Activated B cell treated with CpG ODN at 0.5 μM for 24 hours (primary cell): ENCODE measurements around the gene ICE2. TPM values are rescaled to one million over a fixed set of nuclear protein-coding genes. Genes with fewer than 3 reads are reported as not detected.
A peak's percentile ranks its signal among the peaks of the same experiment; 100 is the strongest.

Experiments
- ATAC-seq: fragments of 200-7000 bp; cut with Tn5 transposase; one replicate; pipeline ENCODE4 v1.10.0; 2021; ENCODE audit warnings: low read depth, mild to moderate bottlenecking, moderate library complexity
- CTCF ChIA-PET: fragments of 350-600 bp; sonication (Branson Sonifier 250); formaldehyde crosslinking; loops from one replicate; lab custom pipeline; 2021; ENCODE audit warnings: antibody characterized with exemption; lab: Charles Lee
- POLR2A ChIA-PET: fragments of 350-600 bp; sonication (Branson Sonifier 250); formaldehyde crosslinking; loops from one replicate; lab custom pipeline; 2021; ENCODE audit warnings: antibody characterized with exemption; lab: Charles Lee
- DNase-seq: peaks from one replicate; pipeline ENCODE4 v3.0.0; 2022
- H3K27ac Mint-ChIP-seq: one replicate; pipeline ENCODE4 v1.8.0; 2020; ENCODE audit warnings: mixed read lengths
- H3K27me3 Mint-ChIP-seq: one replicate; pipeline ENCODE4 v1.8.0; 2021; ENCODE audit warnings: mixed read lengths
- H3K36me3 Mint-ChIP-seq: one replicate; pipeline ENCODE4 v1.8.0; 2021; ENCODE audit warnings: low read depth, mixed read lengths
- H3K4me1 Mint-ChIP-seq: one replicate; pipeline ENCODE4 v1.8.0; 2021; ENCODE audit warnings: mixed read lengths
- H3K4me3 Mint-ChIP-seq: one replicate; pipeline ENCODE4 v1.8.0; 2020; ENCODE audit warnings: mild to moderate bottlenecking, mixed read lengths
- H3K9me3 Mint-ChIP-seq: one replicate; pipeline ENCODE4 v1.8.0; 2020; ENCODE audit warnings: mixed read lengths
- CTCF ChIP-seq: fragments of 200-600 bp; IDR thresholded peaks from one replicate; pipeline ENCODE4 v1.8.0; 2022; ENCODE audit warnings: antibody characterized with exemption, mild to moderate bottlenecking
- intact Hi-C: fragments of 100-400 bp; cut with micrococcal nuclease; formaldehyde crosslinking; loops from one replicate; pipeline ENCODE4 v1.15.1; 2024
- total RNA-seq: library from RNA; stranded (reverse); gene quantifications from 2 replicates; pipeline ENCODE4 v1.2.3, GENCODE V29; 2022

The ICE2 gene
- total RNA-seq, result 55.5 and 78.0 TPM in 2 replicates

- no peak for TF ChIP-seq CTCF
- intact Hi-C loops, result loop anchor here (1.0 to 5.0 kb wide), 4 partner anchors 29 to 1546 kb away; partner anchors contain the start of genes BNIP2 and SLTM
These were observed at the start of gene ICE2 for GRCh38 chr15:60478566-60479360. ICE2 (minus strand) TSS chr15:60479142; CDS start chr15:60477977, 1,165 bp downstream.

GRCh38 chr15:60528530-60528929 is 49.6 kb upstream of the ICE2 start:
- POLR2A ChIA-PET, result no interaction called here
- Mint-ChIP-seq H3K9me3 (no peaks in the 10 kb centered on the region), H3K4me3 (no peak overlapping the region), H3K4me1 (peaks cover 7% of the 10 kb centered on the region), H3K36me3 (peaks cover 13% of the 10 kb centered on the region), H3K27ac (no peak overlapping the region), H3K27me3 (no peaks in the 10 kb centered on the region)
- no peak for TF ChIP-seq CTCF
- ATAC-seq (no peak), DNase-seq (no peak)
- intact Hi-C loops, result no loop called here
- CTCF ChIA-PET, result interaction anchor here (1.3 to 1.4 kb wide), 2 partner anchors 8 to 20 kb away, joined by 4 to 5 read pairs; no protein-coding TSS in a partner anchor

More at GRCh38 chr15:60478566-60479360, at the start of gene ICE2:
- CTCF ChIA-PET, result no interaction called here
- no peaks in the 10 kb centered on the region for H3K27me3 Mint-ChIP-seq
- ATAC-seq (peak; percentile 93), DNase-seq (peak; percentile 91)
- H3K27ac Mint-ChIP-seq, result peak within 1 kb of the TSS; percentile 98
- H3K4me1 Mint-ChIP-seq, result peaks cover 52% of the 10 kb centered on the region
- peak within 1 kb of the TSS; percentile 99 for H3K4me3 Mint-ChIP-seq
- H3K36me3 Mint-ChIP-seq, result peaks cover 40% of the 10 kb centered on the region
- POLR2A ChIA-PET, result interaction anchor here (0.9 to 2.9 kb wide), 4 partner anchors 14 to 101 kb away, joined by 3 to 27 read pairs (median 4); partner anchors contain the start of gene ANXA2
- no peaks in the 10 kb centered on the region for H3K9me3 Mint-ChIP-seq

- H3K9me3 Mint-ChIP-seq, result no peaks in the 10 kb centered on the region
- DNase-seq (no peak), ATAC-seq (no peak)
- TF ChIP-seq CTCF, result no peak
- H3K27ac Mint-ChIP-seq, result no peak overlapping the region
- intact Hi-C loops, result no loop called here
- ChIA-PET POLR2A (no interaction called here), CTCF (interaction anchor here (0.7 to 1.4 kb wide), 2 partner anchors 10 to 167 kb away, joined by 3 to 5 read pairs; no protein-coding TSS in a partner anchor)
- peaks cover 7% of the 10 kb centered on the region for H3K4me1 Mint-ChIP-seq
- no peak overlapping the region for H3K4me3 Mint-ChIP-seq
- H3K36me3 Mint-ChIP-seq, result peaks cover 13% of the 10 kb centered on the region
- no peaks in the 10 kb centered on the region for H3K27me3 Mint-ChIP-seq
These were observed 48.5 kb upstream of the ICE2 start for GRCh38 chr15:60527456-60527855.

- no peak for ATAC-seq
- peaks cover 7% of the 10 kb centered on the region for H3K4me1 Mint-ChIP-seq
- DNase-seq, result no peak
- no peak overlapping the region for H3K4me3 Mint-ChIP-seq
- no peak for TF ChIP-seq CTCF
- H3K9me3 Mint-ChIP-seq, result no peaks in the 10 kb centered on the region
- POLR2A ChIA-PET, result no interaction called here
- H3K27me3 Mint-ChIP-seq, result no peaks in the 10 kb centered on the region
- CTCF ChIA-PET, result interaction anchor here (1.4 kb wide), 1 partner anchor 166 kb away, joined by 5 read pairs; no protein-coding TSS in a partner anchor
- H3K36me3 Mint-ChIP-seq, result peaks cover 13% of the 10 kb centered on the region
- H3K27ac Mint-ChIP-seq, result no peak overlapping the region
- intact Hi-C loops, result no loop called here
These were observed 47.2 kb upstream of the ICE2 start for GRCh38 chr15:60526127-60526616.
